ENCODE data around the gene TOMM70.

DNA sequence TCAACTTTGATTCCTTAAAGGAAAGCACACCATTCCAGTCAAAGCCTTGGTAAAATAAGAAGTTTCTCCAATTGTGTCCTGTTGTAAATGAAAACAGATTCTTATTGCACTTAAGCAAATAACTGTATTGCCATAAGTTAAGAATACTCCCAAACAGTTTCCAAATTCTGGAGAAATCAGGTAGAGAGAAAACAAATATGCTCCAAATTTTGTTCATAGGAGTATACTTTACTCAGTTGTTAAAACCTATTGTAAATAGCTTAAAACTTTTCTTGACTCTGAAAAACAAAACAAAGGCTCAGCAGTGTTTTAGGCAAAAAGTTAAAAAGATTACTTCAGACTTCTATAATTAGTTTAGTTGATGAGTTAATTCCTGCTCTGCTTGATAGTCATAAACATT, 42.8 kb upstream of the TOMM70 start:
- TF ChIP-seq CTCF (optimal IDR thresholded peaks at IDR 0.05 in 1 of 3, IDR thresholded peaks at IDR 0.05 in 1 of 3, conservative IDR thresholded peaks at IDR 0.05 in 1 of 3; ENCODE audit: extremely low read depth in 1 of 3, insufficient read depth in 2 of 3, low read length in 3 of 3) (no peak), EZH2 (IDR thresholded peaks at IDR 0.05; ENCODE audit: low read length) (no peak)
